Stimulated activated CD4-positive, alpha-beta T cell treated with anti-CD3 and anti-CD28 coated beads, Interleukin-15, amount 100 ng/mL, for 1 hour (primary cell): Measurements from ENCODE around the gene PHLDB1.

Experiments
- DNase-seq, 2 donors: peaks; one replicate each; pipeline ENCODE4 v3.0.0-alpha.2; 2020; ENCODE audit warnings: low read depth in 1 of 2, low spot score in 1 of 2

The PHLDB1 gene

GRCh38 chr11:118638726-118639125 lies 31.3 kb downstream of the PHLDB1 start:
- DNase-seq, result no peak

DNA sequence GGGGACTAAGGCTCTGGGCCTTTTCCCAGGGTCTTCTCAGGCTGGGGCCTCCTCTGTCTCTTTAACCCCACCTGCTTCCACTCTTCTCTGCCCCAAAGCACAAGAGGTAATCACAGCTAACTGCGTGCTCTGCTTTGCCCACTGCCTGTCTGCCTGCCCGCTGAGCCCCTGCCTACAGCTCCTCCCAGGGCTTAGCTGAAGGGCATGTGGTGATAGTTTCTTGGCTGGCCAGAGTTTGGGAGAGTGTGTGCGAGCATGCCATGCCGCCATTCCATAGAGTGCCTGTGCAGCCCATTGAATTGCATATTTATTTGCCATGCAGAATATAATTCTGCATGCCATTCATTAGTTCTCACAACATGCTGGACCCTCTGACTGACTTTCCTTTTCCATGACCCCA lies 32.5 kb downstream of the PHLDB1 start:
- no peak for DNase-seq

- no peak for DNase-seq
Measured at GRCh38 chr11:118640332-118641154, 33.1 kb downstream of the PHLDB1 start.

- no peak for DNase-seq
Measured at GRCh38 chr11:118641397-118642019, 34.1 kb downstream of the PHLDB1 start.

DNA sequence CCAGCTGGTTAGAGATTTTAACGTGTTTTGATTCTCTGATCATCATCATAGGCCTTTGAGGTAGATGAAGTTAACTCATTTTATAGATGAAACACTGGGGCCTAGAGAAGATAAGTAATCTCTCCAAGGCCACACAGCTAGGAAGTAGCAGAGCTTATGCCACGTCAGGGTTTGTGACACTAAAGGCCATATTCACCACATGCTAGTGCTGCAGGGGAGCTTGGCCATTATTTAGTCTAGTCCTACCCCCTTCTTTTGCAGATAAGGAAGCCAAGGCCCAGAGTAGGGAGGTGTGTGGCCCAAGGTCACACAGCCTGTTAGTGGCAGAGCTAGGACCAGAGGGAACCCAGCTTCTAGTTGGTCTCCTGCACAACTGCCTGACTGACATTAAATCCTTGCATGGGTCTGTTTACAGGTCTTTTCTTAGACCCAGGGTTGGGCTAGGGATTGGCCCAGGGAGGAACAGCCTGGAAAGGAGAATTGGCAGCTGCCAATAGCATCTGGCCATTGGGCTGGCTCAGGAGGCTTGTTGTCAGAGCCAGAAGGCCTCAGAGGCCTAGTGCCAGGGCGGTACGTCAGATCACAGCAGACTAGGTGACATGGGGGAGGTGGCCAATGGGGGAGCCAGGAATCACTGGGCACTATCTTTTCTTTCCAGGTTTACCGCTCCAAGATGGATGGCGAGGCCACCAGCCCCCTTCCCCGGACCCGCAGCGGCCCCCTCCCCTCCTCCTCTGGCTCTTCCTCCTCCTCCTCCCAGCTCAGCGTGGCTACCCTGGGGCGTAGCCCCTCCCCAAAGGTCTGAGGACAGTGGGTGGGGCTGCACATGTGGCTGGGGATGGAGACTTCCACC lies 36.0 kb downstream of the PHLDB1 start:
- no peak for DNase-seq

DNA sequence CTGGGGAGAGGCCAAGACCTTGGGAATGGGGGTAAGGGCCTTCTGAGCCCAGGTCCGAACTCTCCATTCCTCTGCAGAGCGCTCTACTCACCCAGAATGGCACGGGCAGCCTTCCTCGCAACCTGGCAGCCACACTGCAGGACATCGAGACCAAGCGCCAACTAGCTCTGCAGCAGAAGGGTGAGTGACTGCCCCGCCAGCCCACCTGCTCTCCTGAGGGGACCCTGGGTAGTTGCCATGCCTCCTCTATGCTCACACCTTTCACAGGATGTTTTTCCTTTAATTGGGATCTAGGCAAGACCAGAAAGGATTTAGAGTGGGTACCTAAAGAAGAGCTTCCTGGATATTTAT lies 36.6 kb downstream of the PHLDB1 start:
- no peak for DNase-seq

GRCh38 chr11:118644496-118644895 lies 37.1 kb downstream of the PHLDB1 start:
- no peak for DNase-seq

DNA sequence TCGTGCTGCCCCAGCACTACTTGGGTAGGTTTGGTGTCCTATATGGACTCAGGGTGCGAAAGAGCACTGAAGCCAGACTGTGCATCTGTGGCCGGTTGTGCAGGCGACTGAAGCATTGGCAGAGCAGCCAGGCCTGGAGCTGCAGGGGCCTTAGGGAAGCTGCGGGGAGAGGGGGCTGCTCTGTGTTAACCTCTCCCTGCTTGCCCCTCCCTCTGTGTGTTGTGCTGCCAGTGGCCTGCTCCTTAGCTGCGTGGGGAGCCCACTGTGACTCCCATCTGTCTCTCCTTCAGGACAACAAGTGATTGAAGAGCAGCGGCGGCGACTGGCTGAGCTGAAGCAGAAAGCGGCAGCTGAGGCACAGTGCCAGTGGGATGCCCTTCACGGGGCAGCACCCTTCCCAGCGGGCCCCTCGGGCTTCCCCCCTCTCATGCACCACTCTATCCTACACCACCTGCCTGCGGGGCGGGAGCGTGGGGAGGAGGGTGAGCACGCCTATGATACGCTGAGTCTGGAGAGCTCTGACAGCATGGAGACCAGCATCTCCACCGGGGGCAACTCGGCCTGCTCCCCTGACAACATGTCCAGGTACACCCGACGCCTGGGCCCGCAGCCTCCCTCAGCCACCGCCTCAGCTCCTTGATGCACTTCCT lies 37.8 kb downstream of the PHLDB1 start:
- no peak for DNase-seq

DNA sequence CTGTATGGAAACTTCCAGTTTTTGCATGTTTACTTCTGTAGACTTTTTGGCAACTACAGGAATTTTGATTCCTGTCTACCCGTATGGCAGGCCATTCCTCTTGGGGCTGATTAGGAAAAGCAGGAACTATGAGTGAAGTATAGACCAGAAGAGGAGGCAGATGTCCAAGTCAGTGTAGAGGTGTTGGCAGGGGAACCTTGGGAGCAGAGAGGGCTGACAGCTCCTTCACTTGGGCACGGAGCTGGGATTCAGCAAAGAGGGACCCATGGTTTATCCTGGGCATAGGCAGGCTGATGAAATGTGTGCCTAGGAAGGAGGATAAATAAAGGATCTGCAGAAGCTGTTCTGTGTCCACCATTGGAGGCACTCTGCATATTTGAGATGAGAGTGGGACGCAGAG lies 39.0 kb downstream of the PHLDB1 start:
- no peak for DNase-seq

- DNase-seq, result no peak
Measured at GRCh38 chr11:118648291-118648690, 40.9 kb downstream of the PHLDB1 start.

- DNase-seq, result no peak
Measured at GRCh38 chr11:118649941-118650340, 42.5 kb downstream of the PHLDB1 start.

GRCh38 chr11:118650366-118650765 lies 43.0 kb downstream of the PHLDB1 start:
- no peak for DNase-seq

- no peak for DNase-seq
Measured at GRCh38 chr11:118651820-118652219, 44.4 kb downstream of the PHLDB1 start.

DNA sequence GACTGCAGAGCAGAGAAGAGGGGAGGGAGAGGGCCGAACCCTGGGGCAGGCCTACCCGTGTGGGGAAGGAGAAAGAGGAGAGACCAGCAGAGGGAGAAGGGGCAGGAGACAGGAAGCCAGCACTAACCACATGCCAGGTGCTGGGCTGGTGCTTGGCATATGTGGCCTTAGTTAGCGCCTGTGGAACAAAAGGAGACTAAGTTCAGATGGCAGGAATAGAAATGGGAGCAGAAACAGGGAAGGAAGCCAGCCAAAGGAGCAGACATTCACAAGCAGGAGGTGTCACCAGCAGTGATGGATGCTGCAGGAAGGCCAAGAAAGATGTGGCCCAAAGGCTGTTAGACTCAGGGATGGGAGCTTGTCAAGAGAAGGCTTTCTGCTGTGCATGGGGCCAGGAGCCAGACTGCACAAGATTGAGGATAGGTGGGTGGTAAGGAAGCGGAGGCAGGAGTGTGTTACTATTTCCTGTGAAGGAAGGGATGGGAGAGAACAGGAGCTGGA lies 45.3 kb downstream of the PHLDB1 start:
- no peak for DNase-seq

DNA sequence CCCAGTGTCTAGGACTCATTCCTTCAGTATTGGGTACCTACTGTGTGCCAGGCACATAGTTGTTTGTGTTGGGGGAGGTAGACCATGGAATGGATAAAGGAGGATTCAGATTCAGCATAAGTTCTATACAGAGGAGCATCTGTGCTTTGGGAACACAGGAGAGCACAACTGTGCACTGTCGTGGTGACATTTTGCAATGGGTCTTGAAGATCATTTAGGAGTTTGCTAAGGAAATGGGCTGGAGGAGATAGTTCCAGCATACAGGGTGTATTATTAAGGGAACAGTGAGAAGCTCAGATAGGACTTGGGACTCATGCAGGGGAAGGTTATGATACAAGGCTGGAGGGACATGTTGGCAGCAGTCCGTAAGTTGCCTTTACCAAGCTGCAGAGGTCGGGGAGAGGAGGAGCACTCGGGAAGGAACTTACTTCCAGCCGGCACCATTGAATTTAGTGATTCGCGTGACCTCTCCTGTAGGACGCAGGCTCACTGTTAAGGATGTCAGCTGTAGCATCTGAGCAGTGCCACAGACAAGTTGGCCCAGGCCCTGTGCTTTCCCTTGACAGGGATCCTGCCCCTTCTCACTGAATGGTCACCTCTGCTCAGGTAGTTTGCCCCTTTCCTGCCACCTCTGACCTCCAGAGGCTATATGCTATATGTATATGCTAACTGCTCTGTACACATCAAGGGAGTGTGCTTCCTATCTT lies 46.4 kb downstream of the PHLDB1 start:
- DNase-seq, result no peak

GRCh38 chr11:118655486-118656190 lies 48.2 kb downstream of the PHLDB1 start:
- DNase-seq, result no peak

- no peak for DNase-seq
Measured at GRCh38 chr11:118656563-118657165, 49.2 kb downstream of the PHLDB1 start.

DNA sequence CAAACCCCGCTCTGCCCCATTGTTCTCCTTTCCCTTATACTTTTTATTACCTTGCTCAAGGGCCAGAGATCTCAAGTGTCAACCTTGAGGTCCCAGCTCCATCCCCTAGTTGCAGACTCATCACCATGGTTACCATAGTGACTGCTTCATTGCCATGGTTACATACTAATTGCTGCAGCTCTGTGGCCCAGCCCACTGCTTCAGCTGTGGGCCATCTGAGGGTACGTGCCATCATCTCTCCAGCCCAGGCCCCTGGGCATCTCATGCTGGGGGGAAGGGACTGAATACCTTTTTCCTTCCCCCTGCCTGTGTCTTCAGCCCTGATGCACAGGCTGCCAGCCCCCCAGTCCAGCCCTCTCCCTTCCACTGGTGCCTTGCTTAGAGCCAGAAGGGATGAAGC lies 49.8 kb downstream of the PHLDB1 start:
- no peak for DNase-seq

GRCh38 chr11:118657709-118658428 lies 50.5 kb downstream of the PHLDB1 start:
- DNase-seq, result no peak
